ENCODE data around the gene PATL1.

- TF ChIP-seq, protein P1, sequence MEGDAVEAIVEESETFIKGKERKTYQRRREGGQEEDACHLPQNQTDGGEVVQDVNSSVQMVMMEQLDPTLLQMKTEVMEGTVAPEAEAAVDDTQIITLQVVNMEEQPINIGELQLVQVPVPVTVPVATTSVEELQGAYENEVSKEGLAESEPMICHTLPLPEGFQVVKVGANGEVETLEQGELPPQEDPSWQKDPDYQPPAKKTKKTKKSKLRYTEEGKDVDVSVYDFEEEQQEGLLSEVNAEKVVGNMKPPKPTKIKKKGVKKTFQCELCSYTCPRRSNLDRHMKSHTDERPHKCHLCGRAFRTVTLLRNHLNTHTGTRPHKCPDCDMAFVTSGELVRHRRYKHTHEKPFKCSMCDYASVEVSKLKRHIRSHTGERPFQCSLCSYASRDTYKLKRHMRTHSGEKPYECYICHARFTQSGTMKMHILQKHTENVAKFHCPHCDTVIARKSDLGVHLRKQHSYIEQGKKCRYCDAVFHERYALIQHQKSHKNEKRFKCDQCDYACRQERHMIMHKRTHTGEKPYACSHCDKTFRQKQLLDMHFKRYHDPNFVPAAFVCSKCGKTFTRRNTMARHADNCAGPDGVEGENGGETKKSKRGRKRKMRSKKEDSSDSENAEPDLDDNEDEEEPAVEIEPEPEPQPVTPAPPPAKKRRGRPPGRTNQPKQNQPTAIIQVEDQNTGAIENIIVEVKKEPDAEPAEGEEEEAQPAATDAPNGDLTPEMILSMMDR (IDR thresholded peaks at IDR 0.05 in 4 of 5, conservative IDR thresholded peaks at IDR 0.05 in 1 of 5), result no peak
- no peak for TF ChIP-seq POLR2A (IDR thresholded peaks at IDR 0.05)
Observed at GRCh38 chr11:59660621-59661020, 8.2 kb downstream of the PATL1 start.
